HG02973 (cell line): ENCODE measurements around the gene ANKRD44.

Experiments
- ATAC-seq: cut with Tn5 transposase; IDR thresholded peaks from one replicate; pipeline ENCODE4 v1.9.1; 2021; ENCODE audit warnings: moderate library complexity; ENCODE audit not compliant: unreplicated experiment

The ANKRD44 gene

DNA sequence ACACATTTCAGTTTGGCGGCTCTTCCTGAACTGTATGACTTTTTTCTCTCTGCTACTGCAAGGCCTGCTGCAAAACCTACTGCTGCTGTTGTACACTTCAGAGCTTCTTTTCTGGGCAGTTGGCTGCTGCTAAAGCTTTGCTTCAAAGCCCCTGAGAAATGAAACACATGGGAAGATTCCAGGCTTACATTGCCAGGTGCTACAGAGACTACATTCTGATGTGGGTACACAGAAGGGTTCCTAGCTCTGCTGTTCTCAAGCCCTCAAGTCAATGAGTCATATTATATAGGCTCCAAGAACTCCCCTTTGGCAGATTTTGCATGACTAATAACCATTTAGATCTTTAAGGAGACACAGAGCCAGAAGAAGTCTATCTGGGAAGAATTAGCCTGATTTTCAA lies 371.2 kb downstream of the ANKRD44 start:
- no peak for ATAC-seq
